Measurements from ENCODE around the gene TMEM203. TPM values are rescaled to one million over a fixed set of nuclear protein-coding genes. Genes with fewer than 3 reads are reported as not detected.

The TMEM203 gene
- total and polyA plus RNA-seq, 2 experiments from 2014 or later, result 32.7 to 53.4 TPM

GRCh38 chr9:137237759-137238726, 32.6 kb upstream of the TMEM203 start:
- Histone ChIP-seq H2AFZ (no peak overlapping the region), H3F3A (replicated peaks; ENCODE audit: low read depth) (0 out of 2 replicates have a peak, but pooled peaks cover 14% of the 10 kb centered on the region), H3K4me3 (no peak overlapping the region), H3K36me3 (ENCODE audit: insufficient read depth) (no peaks in the 10 kb centered on the region), H3K27ac (ENCODE audit: low read depth) (no peak overlapping the region), H4K20me1 (replicated peaks; ENCODE audit: insufficient read depth) (peaks cover 14% of the 10 kb centered on the region), H3K9me2 (ENCODE audit: insufficient read depth) (no peaks in the 10 kb centered on the region), H3K4me1 (ENCODE audit: insufficient read depth) (peaks cover 16% of the 10 kb centered on the region; the same call in 1 of the 2 replicates), H3K27me3 (ENCODE audit: insufficient read depth) (no peaks in the 10 kb centered on the region), H3K4me2 (no peak overlapping the region), H3K79me2 (replicated peaks; ENCODE audit: insufficient read depth) (peaks cover 29% of the 10 kb centered on the region)
- no peak overlapping the region for H3K27ac Mint-ChIP-seq
- H3K9me3 Mint-ChIP-seq, result no peaks in the 10 kb centered on the region
- no peak for TF ChIP-seq EZH2 (IDR thresholded peaks at IDR 0.05; ENCODE audit: low read depth, unreplicated experiment)
- no peak; the same call in 1 of the 2 replicates for TF ChIP-seq POLR2AphosphoS5 (IDR thresholded peaks at IDR 0.05; ENCODE audit: low read depth)
- TF ChIP-seq, protein P1, sequence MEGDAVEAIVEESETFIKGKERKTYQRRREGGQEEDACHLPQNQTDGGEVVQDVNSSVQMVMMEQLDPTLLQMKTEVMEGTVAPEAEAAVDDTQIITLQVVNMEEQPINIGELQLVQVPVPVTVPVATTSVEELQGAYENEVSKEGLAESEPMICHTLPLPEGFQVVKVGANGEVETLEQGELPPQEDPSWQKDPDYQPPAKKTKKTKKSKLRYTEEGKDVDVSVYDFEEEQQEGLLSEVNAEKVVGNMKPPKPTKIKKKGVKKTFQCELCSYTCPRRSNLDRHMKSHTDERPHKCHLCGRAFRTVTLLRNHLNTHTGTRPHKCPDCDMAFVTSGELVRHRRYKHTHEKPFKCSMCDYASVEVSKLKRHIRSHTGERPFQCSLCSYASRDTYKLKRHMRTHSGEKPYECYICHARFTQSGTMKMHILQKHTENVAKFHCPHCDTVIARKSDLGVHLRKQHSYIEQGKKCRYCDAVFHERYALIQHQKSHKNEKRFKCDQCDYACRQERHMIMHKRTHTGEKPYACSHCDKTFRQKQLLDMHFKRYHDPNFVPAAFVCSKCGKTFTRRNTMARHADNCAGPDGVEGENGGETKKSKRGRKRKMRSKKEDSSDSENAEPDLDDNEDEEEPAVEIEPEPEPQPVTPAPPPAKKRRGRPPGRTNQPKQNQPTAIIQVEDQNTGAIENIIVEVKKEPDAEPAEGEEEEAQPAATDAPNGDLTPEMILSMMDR (conservative IDR thresholded peaks at IDR 0.05; ENCODE audit: low read depth in 2 of 2), result no peak
- TF ChIP-seq STAT1 (IDR thresholded peaks at IDR 0.05; ENCODE audit: unreplicated experiment), result no peak
- TF ChIP-seq ZNF114 (CRISPR knock-in tag; IDR thresholded peaks at IDR 0.05), result no peak
- TF ChIP-seq ZNF462 (CRISPR knock-in tag; IDR thresholded peaks at IDR 0.05), result no peak
- no peak for TF ChIP-seq NANOG (IDR thresholded peaks at IDR 0.05; ENCODE audit: borderline replicate concordance)
- no peak for TF ChIP-seq CREB1 (CRISPR knock-in tag; IDR thresholded peaks at IDR 0.05; ENCODE audit: low read depth)
- no peak for TF ChIP-seq JUNB (IDR thresholded peaks at IDR 0.05; ENCODE audit: unreplicated experiment)
- TF ChIP-seq EZH2phosphoT487 (IDR thresholded peaks at IDR 0.05; ENCODE audit: unreplicated experiment), result no peak
- TF ChIP-seq, protein P2, sequence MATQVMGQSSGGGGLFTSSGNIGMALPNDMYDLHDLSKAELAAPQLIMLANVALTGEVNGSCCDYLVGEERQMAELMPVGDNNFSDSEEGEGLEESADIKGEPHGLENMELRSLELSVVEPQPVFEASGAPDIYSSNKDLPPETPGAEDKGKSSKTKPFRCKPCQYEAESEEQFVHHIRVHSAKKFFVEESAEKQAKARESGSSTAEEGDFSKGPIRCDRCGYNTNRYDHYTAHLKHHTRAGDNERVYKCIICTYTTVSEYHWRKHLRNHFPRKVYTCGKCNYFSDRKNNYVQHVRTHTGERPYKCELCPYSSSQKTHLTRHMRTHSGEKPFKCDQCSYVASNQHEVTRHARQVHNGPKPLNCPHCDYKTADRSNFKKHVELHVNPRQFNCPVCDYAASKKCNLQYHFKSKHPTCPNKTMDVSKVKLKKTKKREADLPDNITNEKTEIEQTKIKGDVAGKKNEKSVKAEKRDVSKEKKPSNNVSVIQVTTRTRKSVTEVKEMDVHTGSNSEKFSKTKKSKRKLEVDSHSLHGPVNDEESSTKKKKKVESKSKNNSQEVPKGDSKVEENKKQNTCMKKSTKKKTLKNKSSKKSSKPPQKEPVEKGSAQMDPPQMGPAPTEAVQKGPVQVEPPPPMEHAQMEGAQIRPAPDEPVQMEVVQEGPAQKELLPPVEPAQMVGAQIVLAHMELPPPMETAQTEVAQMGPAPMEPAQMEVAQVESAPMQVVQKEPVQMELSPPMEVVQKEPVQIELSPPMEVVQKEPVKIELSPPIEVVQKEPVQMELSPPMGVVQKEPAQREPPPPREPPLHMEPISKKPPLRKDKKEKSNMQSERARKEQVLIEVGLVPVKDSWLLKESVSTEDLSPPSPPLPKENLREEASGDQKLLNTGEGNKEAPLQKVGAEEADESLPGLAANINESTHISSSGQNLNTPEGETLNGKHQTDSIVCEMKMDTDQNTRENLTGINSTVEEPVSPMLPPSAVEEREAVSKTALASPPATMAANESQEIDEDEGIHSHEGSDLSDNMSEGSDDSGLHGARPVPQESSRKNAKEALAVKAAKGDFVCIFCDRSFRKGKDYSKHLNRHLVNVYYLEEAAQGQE (IDR thresholded peaks at IDR 0.05; ENCODE audit: unreplicated experiment), result no peak
- peak overlapping the region; percentile 42; the same call in 1 of the 3 replicates for H3K4me3 Mint-ChIP-seq
- peaks cover 26% of the 10 kb centered on the region for H3K4me1 Mint-ChIP-seq
- peaks cover 19% of the 10 kb centered on the region for H3K36me3 Mint-ChIP-seq (ENCODE audit: low read depth)
- peaks cover 18% of the 10 kb centered on the region for H3K27me3 Mint-ChIP-seq (ENCODE audit: insufficient read depth, low read depth, poor library complexity)
- DNase-seq (ENCODE audit: low spot score), result no peak
- no peak for ATAC-seq
